HEK293 (cell line): Measurements from ENCODE around the gene ENGASE.

Experiments used
- CTCF ChIA-PET: fragments of 350-600 bp; formaldehyde crosslinking; extraction: SDS; loops from one replicate; lab custom pipeline; 2021; ENCODE audit warnings: antibody characterized with exemption; lab: Yijun Ruan, JAX
- POLR2A ChIA-PET: fragments of 300-600 bp; formaldehyde crosslinking; extraction: SDS; loops from one replicate; lab custom pipeline; 2020; ENCODE audit warnings: antibody characterized with exemption, inconsistent platforms; lab: Yijun Ruan, JAX
- H3K27ac ChIP-seq: fragments of 200-500 bp; sonication (Bioruptor generic); 2 replicates; pipeline ENCODE4 v1.5.1; 2014; ENCODE audit warnings: low read depth, low read length, control low read depth, inconsistent platforms; ENCODE audit errors: extremely low read depth
- H3K36me3 ChIP-seq, 2 experiments: fragments of 200-500 bp in 1 of 2; sonication (Bioruptor generic) in 1 of 2; 1 replicate in 1 of 2; 2 replicates in 1 of 2; pipeline ENCODE4 v1.5.1; 2014 to 2017; ENCODE audit warnings: inconsistent platforms in 2 of 2, low read length in 2 of 2; ENCODE audit not compliant: control insufficient read depth in 2 of 2, insufficient read depth in 1 of 2
- H3K4me1 ChIP-seq: fragments of 200-500 bp; sonication (Bioruptor generic); 2 replicates; pipeline ENCODE4 v1.5.1; 2014; ENCODE audit warnings: mild to moderate bottlenecking, low read length, inconsistent platforms; ENCODE audit not compliant: control insufficient read depth, insufficient read depth
- H3K4me3 ChIP-seq: 2 replicates; pipeline ENCODE4 v1.5.1; 2011; ENCODE audit warnings: low read depth, mild to moderate bottlenecking, control low read depth, low read length, moderate library complexity
- H3K9me3 ChIP-seq: fragments of 200-500 bp; sonication (Bioruptor generic); 2 replicates; pipeline ENCODE4 v1.5.1; 2014; ENCODE audit warnings: low read depth, low read length, inconsistent platforms; ENCODE audit not compliant: control insufficient read depth, insufficient read depth
- MEIS1 ChIP-seq: sonication (generic); formaldehyde crosslinking; IDR thresholded peaks from 2 replicates; pipeline ENCODE4 v1.8.1; 2022; ENCODE audit warnings: missing genetic modification reagents, mild to moderate bottlenecking, borderline replicate concordance
- PRDM2 ChIP-seq: fragments of 450-650 bp; formaldehyde crosslinking; IDR thresholded peaks from 2 replicates; pipeline ENCODE4 v1.5.1; 2016; ENCODE audit warnings: missing biosample characterization, missing genetic modification characterization, borderline replicate concordance
- SALL2 ChIP-seq: fragments of 450-650 bp; formaldehyde crosslinking; IDR thresholded peaks from 2 replicates; pipeline ENCODE4 v1.5.0; 2017; ENCODE audit warnings: missing biosample characterization, mild to moderate bottlenecking, missing genetic modification characterization, borderline replicate concordance
- SETDB1 ChIP-seq: IDR thresholded peaks from one replicate; pipeline ENCODE4 v1.6.1; 2017; ENCODE audit warnings: mild to moderate bottlenecking, low read length, moderate library complexity, mixed read lengths; ENCODE audit not compliant: insufficient read length
- ZFP41 ChIP-seq: fragments of 450-650 bp; formaldehyde crosslinking; IDR thresholded peaks from 2 replicates; pipeline ENCODE4 v1.5.1; 2016; ENCODE audit warnings: missing biosample characterization, missing genetic modification characterization, borderline replicate concordance
- ZNF239 ChIP-seq: fragments of 450-650 bp; formaldehyde crosslinking; IDR thresholded peaks from 2 replicates; pipeline ENCODE4 v1.5.1; 2016; ENCODE audit warnings: missing biosample characterization, missing genetic modification characterization
- ZNF266 ChIP-seq: fragments of 450-650 bp; formaldehyde crosslinking; IDR thresholded peaks from 2 replicates; pipeline ENCODE4 v1.5.1; 2016; ENCODE audit warnings: missing biosample characterization, missing genetic modification characterization, low read depth
- ZNF280D ChIP-seq: fragments of 450-650 bp; formaldehyde crosslinking; IDR thresholded peaks from 2 replicates; pipeline ENCODE4 v1.5.1; 2016; ENCODE audit warnings: missing biosample characterization, missing genetic modification characterization
- ZNF394 ChIP-seq: fragments of 450-650 bp; formaldehyde crosslinking; IDR thresholded peaks from 2 replicates; pipeline ENCODE4 v1.5.1; 2016; ENCODE audit warnings: missing biosample characterization, missing genetic modification characterization, mild to moderate bottlenecking, moderate library complexity, borderline replicate concordance
- ZNF513 ChIP-seq: fragments of 450-650 bp; IDR thresholded peaks from 2 replicates; pipeline ENCODE4 v1.5.1; 2018; ENCODE audit warnings: missing biosample characterization, missing genetic modification characterization
- ZNF596 ChIP-seq: fragments of 450-650 bp; IDR thresholded peaks from 2 replicates; pipeline ENCODE4 v1.5.0; 2018; ENCODE audit warnings: missing biosample characterization, mild to moderate bottlenecking, missing genetic modification characterization, moderate library complexity
- ZNF654 ChIP-seq: fragments of 450-650 bp; formaldehyde crosslinking; IDR thresholded peaks from 2 replicates; pipeline ENCODE4 v1.5.1; 2016; ENCODE audit warnings: low read depth, missing biosample characterization, missing genetic modification characterization
- TF ChIP-seq, protein P1 (sequence below): fragments of 450-650 bp; formaldehyde crosslinking; IDR thresholded peaks from 2 replicates; pipeline ENCODE4 v1.5.1; 2016; ENCODE audit warnings: missing biosample characterization, missing genetic modification characterization
- TF ChIP-seq, protein P2 (sequence below): fragments of 450-650 bp; formaldehyde crosslinking; IDR thresholded peaks from 2 replicates; pipeline ENCODE4 v1.5.1; 2016; ENCODE audit warnings: missing biosample characterization, missing genetic modification characterization

ENGASE gene

DNA sequence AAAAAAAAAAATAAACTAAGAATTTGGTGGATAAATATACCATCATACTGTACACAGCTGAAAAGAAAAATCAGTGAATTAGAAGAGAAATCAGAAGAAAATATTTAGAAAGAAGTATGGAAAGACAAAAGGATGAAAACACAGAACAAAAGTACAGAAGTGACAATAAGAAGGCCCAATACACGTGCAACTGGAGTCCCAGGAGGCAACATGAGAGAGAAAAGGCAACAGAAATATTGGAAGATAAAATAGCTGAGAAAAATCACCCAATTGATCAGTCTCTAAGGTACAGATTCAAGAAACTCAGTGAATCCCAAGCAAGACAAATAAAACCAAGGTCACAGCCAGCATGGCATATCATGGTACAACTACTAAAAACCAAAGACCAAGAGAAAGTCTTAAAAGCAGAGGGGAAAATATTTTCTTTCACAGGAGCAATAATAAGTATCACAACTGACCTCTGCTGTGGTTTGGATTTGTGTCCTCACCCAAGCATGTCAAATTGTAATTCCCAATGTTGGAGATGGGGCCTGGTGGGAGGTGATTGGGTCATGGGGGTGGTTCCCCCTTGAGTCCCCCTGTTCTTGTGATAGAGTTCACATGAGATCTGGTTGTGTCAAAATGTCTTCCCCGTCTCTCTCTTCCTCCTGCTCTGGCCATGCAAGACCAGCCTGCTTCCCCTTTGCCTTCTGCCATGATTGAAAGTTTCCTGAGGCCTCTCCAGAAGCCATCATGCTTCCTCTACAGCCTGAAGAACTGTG, 20.2 kb upstream of the ENGASE start (continued):
- no peak for TF ChIP-seq PRDM2 (tag by site-specific recombination)
- TF ChIP-seq MEIS1 (CRISPR knock-in tag): no peak
- peak; percentile 78 for TF ChIP-seq SETDB1
- no peak for TF ChIP-seq ZNF513 (tag by site-specific recombination)
- no peak for TF ChIP-seq ZFP41 (tag by site-specific recombination)
- TF ChIP-seq ZNF280D (tag by site-specific recombination): peak; percentile 60; the same call in 1 of the 2 replicates
- TF ChIP-seq ZNF239: no peak
- TF ChIP-seq ZNF394 (tag by site-specific recombination): no peak

DNA sequence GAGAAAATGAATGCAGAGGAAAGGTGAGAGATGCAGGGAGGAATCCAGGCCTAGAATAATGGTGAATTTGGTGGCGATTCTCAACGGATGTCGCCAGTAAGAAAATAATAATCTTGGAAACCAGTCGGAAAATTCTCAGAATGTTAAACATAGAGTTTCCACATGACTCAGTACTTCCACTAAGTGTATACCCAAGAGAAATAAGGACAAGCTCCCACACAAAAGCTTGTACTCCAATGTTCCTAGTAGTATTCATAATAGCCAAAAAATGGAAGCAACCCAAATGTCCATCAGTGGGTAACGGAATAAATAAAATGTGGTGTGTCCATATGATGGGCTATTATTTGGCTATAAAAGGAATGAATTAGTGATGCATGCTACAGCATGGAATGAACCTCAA, 19.4 kb upstream of the ENGASE start:
- ChIA-PET CTCF (interaction anchor here (0.5 to 4.6 kb wide), 3 partner anchors 9 to 19 kb away, joined by 3 to 20 read pairs (median 18); no protein-coding TSS in a partner anchor), POLR2A (no interaction called here)
- no peak overlapping the region for H3K27ac ChIP-seq
- H3K4me3 ChIP-seq: no peak overlapping the region
- no peak for TF ChIP-seq ZNF596 (tag by site-specific recombination)
- H3K36me3 ChIP-seq: no peaks in the 10 kb centered on the region
- H3K9me3 ChIP-seq: no peaks in the 10 kb centered on the region
- H3K4me1 ChIP-seq: no peaks in the 10 kb centered on the region

DNA sequence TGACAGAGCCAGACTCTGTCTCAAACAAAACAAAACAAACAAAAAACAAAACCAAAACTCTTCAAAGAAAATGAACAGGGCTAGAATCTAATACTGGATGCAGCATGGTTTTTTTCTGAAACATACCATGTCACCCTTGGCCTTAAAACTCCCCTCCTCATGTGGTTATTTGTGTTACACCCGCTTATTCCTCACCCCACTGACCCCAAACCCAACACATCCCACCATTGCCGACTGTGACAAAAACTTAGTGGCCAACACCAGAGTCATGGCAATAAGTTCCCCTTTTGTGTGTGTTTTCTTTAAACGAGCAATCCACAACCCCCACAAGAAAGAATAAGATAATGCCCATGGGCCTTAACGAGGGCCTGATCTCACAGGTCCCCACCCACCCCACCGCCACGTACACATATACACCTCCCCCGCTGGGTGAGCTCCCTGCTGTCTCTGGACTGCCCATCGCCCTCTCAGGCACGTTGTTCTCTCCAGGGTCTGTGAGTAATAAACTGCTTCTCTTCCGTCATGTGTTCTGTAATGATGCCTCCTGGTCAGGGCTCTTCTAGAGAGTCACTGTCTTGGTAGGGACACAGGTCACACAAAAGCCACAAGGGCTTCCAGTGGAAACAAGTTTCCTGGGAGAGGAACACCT, 16.8 kb upstream of the ENGASE start:
- Histone ChIP-seq H3K27ac (no peak overlapping the region), H3K4me1 (no peaks in the 10 kb centered on the region), H3K4me3 (no peak overlapping the region), H3K36me3 (no peaks in the 10 kb centered on the region), H3K9me3 (no peaks in the 10 kb centered on the region)
- ChIA-PET POLR2A (no interaction called here), CTCF (interaction anchor here (0.6 to 4.6 kb wide), 5 partner anchors 13 to 76 kb away, joined by 3 to 18 read pairs (median 3); no protein-coding TSS in a partner anchor)
- no peak for TF ChIP-seq ZNF654 (tag by site-specific recombination)
- TF ChIP-seq, protein P1, sequence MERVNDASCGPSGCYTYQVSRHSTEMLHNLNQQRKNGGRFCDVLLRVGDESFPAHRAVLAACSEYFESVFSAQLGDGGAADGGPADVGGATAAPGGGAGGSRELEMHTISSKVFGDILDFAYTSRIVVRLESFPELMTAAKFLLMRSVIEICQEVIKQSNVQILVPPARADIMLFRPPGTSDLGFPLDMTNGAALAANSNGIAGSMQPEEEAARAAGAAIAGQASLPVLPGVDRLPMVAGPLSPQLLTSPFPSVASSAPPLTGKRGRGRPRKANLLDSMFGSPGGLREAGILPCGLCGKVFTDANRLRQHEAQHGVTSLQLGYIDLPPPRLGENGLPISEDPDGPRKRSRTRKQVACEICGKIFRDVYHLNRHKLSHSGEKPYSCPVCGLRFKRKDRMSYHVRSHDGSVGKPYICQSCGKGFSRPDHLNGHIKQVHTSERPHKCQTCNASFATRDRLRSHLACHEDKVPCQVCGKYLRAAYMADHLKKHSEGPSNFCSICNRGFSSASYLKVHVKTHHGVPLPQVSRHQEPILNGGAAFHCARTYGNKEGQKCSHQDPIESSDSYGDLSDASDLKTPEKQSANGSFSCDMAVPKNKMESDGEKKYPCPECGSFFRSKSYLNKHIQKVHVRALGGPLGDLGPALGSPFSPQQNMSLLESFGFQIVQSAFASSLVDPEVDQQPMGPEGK: no peak
- TF ChIP-seq, protein P2, sequence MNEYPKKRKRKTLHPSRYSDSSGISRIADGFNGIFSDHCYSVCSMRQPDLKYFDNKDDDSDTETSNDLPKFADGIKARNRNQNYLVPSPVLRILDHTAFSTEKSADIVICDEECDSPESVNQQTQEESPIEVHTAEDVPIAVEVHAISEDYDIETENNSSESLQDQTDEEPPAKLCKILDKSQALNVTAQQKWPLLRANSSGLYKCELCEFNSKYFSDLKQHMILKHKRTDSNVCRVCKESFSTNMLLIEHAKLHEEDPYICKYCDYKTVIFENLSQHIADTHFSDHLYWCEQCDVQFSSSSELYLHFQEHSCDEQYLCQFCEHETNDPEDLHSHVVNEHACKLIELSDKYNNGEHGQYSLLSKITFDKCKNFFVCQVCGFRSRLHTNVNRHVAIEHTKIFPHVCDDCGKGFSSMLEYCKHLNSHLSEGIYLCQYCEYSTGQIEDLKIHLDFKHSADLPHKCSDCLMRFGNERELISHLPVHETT: no peak
- peak; percentile 98 for TF ChIP-seq ZNF266 (tag by site-specific recombination)
- no peak for TF ChIP-seq SALL2
- TF ChIP-seq SETDB1: peak; percentile 59
